HG03432 (cell line): ENCODE results near the gene TTC16.
"Not testable (repeated sequence)": the region's sequence is repeated elsewhere in the genome, so short reads cannot be mapped to it uniquely, and the experiment has no call there.

ENCODE experiments used
- ATAC-seq: cut with Tn5 transposase; IDR thresholded peaks from one replicate; pipeline ENCODE4 v1.9.1; 2021; ENCODE audit warnings: mild to moderate bottlenecking, moderate library complexity; ENCODE audit not compliant: unreplicated experiment

Gene TTC16

GRCh38 chr9:127738666-127739065 is 22.8 kb downstream of the TTC16 start:
- ATAC-seq, result no peak

- no peak for ATAC-seq
Measured at GRCh38 chr9:127739614-127740330, 23.9 kb downstream of the TTC16 start.

DNA sequence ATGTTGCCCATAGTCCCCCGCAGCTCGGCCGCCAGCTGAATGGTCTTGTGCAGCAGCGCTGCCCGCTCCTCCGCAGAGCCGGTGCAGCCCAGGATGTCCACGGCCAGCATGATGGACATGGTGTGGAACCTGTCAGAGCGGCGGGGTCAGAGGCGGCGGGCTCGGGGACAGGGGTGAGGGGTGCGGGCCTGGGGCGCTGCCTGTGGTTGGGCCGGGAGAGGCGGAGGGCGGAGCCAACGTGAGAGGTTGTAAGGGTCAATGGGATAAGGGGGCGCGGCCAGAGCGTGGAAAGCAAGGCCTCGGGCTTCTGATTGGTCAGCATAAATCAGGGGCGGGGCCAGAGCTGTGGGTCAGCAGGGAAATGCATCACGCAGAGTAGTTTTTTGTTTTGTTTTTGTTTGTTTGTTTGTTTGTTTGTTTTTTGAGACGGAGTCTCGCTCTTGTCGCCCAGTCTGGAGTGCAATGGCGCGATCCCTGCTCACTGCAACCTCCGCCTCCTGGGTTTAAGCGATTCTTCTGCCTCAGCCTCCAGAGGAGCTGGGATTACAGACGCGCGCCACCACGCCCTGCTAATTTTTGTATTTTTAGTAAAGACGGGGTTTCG is 26.1 kb downstream of the TTC16 start:
- ATAC-seq, result no peak

GRCh38 chr9:127742435-127743088 is 26.7 kb downstream of the TTC16 start:
- ATAC-seq, result no peak

DNA sequence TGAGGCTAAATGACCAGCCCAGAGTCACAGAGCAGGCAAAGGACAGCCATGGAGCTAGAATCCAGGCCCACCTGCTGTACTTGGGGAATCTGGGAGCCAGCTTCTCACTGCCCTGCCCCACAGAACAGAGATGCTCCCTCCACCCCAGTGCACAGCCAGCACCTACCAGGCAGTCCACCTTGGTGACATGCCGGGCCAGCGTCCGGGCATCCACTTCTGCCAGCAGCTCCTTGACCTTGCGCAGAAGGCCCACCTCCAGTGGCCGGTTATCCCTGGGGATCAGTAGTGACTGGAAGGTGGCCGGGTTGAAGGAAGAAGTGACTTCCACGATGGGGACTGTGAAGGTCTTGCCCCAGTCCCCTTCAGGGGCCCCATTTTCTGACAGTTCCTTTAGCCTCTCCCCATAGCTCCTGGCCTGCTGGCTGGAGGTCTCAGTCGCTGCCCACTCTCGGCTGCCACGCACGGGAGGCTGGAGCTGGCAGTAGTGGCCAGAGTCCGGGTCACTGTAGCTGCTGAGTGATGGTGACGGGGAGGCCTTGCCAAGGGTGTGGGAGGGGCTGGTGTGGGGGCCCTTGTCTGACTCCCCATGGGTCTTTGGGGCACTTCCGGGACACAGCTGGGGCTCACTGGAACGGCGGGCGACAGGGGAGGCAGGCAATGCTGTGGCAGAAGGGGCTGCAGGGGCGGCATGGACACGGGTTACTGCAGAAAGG is 28.7 kb downstream of the TTC16 start:
- ATAC-seq, result no peak

DNA sequence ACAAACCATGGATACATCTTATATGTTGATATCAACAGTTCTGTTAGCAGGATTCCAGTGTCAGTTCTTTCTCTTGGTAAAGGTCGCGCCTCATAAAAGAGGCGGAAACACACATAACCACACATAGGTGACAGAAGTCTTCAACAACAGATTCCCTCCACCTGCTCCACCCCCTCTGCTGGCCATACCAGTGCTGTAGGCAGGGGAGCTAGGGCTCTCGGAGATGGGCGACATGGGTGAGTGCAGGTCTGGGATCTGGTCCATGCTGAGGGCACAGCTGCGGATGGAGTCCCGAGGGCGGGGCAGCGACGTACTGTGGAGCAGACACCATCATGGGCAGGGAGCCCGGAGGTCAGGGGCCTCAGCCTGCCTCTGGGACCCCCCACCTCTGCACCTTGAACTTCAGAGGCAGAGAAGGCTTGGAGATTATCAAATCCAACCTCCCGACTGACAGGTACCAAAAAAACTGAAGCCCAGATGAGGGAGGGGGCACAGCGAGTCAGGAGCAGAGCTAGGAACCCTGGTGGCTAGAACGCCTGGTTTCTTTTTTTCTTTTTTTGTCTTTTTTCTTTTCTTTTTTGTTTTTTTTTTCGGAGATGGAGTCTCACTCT is 31.2 kb downstream of the TTC16 start:
- no peak for ATAC-seq

GRCh38 chr9:127749090-127749787 is 33.4 kb downstream of the TTC16 start:
- no peak for ATAC-seq

- no peak for ATAC-seq
Measured at GRCh38 chr9:127751269-127752054, 35.6 kb downstream of the TTC16 start.

GRCh38 chr9:127753148-127753547 is 37.3 kb downstream of the TTC16 start:
- no peak for ATAC-seq

DNA sequence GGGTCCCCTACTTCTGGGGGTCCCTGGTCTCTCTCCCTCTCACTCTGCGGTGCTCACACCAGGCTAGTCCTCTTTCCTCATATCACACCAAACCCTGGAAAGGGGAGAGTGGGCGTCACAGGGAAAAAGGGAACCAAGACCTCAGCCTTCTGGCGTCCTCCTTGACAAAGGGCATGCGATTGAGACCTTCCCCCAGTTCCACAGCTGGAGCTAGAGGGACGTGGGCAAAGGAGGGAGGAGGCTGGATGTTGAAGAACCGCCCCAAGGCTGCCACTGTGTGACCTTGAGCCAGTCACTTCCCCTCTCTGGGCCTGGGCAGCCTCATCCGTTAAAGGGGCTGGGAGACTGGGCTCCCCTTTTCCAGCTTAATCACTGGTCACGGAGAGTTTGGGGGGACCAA is 37.7 kb downstream of the TTC16 start:
- no peak for ATAC-seq

- no peak for ATAC-seq
Measured at GRCh38 chr9:127754099-127755060, 38.5 kb downstream of the TTC16 start.

GRCh38 chr9:127755061-127756060 is 39.5 kb downstream of the TTC16 start:
- ATAC-seq, result no peak

DNA sequence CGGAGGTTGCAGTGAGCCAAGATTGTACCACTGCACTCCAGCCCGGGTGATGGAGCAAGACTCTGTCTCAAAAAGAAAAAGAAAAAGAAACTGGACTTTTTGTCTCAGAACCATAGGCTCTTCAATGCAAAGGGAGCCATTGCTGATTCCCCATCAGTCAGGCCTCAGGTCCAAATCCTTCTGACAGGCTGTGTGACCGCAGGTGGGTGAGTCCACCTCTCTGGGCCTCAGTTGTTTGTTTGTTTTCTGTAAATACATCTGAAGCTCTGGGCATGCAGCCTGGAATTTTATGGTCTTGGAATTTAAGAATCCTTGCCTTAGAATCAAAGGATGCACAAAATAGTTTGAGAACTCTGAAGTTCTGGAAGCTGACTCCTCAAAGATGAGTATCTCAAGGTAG is 40.4 kb downstream of the TTC16 start:
- ATAC-seq, result no peak

- ATAC-seq, result not testable (repeated sequence)
Measured at GRCh38 chr9:127756776-127757175, 40.9 kb downstream of the TTC16 start.

DNA sequence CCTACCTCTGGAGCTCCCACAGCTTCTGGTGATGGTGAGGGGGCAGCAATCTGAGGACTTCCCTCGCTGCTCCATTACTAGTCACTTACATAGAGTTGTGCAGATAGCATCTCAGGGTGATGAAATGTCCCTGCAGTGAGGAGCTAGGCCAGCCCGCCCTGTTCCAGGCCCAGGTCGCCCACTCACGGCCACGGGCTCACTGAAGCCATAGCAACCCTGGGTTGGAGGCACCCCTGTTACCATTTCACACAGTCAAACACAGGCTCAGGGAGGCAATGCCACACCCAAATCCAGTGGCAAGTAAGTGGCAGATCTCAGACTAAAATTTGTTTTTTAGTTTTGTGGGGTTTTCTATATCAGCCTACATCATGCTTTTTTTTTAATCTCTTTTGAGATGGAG is 43.0 kb downstream of the TTC16 start:
- ATAC-seq, result no peak

DNA sequence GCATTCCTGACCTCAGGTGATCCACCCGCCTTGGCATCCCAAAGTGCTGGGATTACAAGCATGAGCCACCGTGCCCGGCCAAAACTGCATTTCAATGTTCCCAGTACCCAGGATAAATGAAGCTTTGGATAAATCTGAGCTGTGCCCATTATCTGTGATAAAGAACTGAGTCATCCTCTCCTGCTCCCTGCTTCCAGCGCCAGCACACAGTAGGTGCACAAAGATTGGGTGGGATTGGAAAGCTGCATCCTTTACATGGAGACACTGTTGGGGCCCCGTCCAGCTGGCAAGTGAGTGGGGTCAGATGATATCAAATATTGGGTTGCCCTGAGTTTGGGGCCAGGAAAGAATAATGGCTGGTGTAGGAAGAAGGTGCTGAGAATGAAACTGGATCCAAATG is 45.2 kb downstream of the TTC16 start:
- no peak for ATAC-seq

DNA sequence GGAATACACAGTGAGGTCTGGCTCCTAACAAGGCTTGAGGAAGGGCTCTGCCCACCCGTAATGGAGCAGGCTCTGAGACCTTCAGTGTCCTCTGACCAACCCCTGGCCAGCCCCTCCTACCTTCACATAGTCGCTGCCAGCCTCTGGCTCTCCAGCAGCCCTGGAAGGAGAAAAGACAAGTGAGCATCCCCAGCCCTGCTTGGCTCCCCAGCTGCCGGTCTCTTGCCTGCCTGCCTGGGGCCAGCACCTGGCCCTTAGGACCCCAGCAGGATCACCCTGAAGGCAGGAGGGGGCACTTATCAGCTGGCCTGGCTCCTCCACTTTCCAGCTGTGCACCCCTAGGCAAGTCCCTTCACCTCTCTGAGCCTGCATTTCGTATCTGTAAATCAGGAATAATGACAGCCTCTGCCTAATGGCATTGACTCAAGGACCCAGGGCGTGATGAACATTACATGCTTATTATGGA is 45.6 kb downstream of the TTC16 start:
- no peak for ATAC-seq
